ENCODE results near the gene PPP1R1B.

The PPP1R1B gene

DNA sequence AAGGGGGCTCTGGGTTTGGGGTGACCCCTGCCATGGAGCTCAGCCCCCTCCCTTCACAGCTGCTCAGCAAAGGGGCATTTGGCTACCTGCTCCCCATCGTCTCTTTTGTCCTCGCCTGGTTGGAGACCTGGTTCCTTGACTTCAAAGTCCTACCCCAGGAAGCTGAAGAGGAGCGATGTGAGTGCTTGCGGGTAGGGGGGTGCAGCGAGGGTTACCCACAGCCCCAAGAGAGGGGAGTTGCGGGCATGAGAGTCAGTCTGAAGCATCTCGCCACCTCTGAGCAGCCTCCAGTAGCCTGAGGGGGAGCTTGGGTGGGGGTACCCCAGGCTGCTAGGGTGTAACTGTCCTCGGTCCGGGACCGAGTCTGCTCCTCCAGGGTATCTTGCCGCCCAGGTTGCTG, 31.6 kb downstream of the PPP1R1B start:
- no peak for DNase-seq

GRCh38 chr17:39658760-39659159, 32.0 kb downstream of the PPP1R1B start:
- no peak for DNase-seq

GRCh38 chr17:39659279-39660010, 32.7 kb downstream of the PPP1R1B start:
- DNase-seq = no peak

- no peak for DNase-seq
Observed at GRCh38 chr17:39660011-39660360, 33.2 kb downstream of the PPP1R1B start.

- no peak for DNase-seq
Observed at GRCh38 chr17:39660397-39661385, 33.9 kb downstream of the PPP1R1B start.

GRCh38 chr17:39661744-39662541, 35.2 kb downstream of the PPP1R1B start:
- DNase-seq = no peak

- no peak for DNase-seq
Observed at GRCh38 chr17:39662551-39663339, 36.0 kb downstream of the PPP1R1B start.

GRCh38 chr17:39663340-39663687, 36.6 kb downstream of the PPP1R1B start:
- no peak for DNase-seq

- no peak for DNase-seq
Observed at GRCh38 chr17:39663688-39664580, 37.2 kb downstream of the PPP1R1B start.

DNA sequence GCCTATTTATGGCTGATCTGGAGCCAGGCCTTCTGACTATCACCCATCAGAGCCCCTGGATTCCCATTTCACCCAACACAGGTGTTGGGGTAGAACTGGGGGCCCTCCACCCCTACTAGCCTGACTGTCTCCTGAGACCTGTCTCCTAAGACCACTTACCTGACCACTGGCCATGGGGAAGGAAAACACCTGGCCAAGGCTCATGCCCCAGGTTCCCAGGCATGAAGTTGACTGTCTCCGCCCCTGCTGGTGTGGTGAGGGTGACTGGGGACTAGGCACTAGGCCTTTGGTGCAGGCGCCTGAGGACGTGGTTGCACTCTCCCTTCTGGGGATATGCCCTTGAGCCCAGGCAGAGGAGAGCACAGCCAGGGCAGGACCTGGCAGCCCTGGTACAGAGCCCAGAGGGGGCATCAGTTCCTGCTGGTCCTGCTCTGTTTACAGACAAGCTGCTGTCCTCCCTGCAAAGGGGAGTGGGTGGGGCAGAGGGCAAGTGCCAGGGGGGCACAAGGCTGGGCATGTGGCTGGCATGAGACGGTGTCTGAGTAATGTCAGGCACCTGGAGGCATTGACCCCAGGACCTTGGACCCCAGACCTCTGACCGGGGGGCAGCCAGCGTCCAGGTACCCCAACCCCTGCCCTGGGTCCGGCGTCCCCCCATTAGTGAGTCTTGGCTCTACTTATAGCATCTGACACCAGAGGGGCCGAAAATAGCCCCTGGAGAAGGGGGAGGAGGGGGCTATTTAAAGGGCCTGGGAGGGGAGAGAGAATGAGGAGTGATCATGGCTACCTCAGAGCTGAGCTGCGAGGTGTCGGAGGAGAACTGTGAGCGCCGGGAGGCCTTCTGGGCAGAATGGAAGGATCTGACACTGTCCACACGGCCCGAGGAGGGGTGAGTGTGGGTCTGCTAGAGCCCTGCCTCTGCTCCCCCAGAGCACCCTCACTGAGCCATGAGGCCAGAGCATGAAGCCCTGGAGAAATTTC, 38.1 kb downstream of the PPP1R1B start, which contains the start of gene TCAP:
Gene TCAP (plus strand): TSS at position 769 of the 981 bp plus-strand sequence. CDS start 11 bp downstream, at position 780.
- DNase-seq = no peak

- no peak for DNase-seq
Observed at GRCh38 chr17:39665642-39666224, 39.0 kb downstream of the PPP1R1B start.

DNA sequence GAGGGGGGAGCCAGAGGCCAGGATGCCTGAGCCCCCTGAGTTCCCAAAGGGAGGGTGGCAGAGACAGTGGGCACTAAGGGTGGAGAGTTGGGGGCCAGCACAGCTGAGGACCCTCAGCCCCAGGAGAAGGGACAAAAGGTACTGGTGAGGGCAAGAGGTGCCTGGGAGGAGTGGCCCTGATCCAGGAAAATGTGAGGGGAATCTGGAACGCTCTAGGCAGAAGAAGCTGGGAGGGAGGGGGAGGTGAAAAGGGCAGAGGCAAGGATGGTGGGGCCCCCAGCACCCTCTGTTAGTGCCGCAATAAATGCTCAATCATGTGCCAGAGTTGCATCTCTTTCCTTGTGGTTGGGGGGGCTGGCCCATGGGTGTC, 39.5 kb downstream of the PPP1R1B start:
- DNase-seq = no peak

DNA sequence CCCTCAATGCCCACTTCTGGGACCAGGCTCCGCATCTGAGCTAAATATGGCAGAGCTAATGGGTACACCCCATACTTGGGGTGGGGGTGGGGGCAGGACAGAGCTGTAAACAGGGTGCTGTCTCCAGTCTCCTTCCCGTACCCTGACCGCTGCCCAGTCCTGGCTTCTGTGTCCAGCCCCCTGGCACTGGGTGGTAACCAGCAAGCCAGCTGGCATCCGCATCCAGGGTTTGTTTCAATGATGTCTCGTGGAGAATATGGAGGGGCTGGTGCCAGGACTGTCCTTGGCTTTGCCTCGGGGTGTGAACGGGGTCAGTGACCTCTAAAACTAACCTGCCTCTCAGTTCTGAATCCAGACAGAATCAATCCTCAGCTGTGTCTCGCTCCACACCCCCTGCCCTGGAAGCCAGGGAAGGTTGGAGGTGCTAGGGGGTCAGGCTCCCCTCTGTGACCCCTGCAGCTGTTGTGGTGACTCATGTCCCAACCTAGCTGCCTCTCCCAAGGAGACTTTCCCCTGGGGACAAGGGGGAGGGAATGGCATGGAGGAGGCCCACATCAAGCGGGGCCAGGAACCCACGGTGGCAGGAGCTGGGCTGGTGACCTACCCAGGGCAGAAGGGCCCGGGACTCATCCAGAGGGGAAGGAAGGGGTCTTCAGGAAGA, 40.0 kb downstream of the PPP1R1B start:
- DNase-seq = no peak

- no peak for DNase-seq
Observed at GRCh38 chr17:39667262-39667944, 40.7 kb downstream of the PPP1R1B start.

DNA sequence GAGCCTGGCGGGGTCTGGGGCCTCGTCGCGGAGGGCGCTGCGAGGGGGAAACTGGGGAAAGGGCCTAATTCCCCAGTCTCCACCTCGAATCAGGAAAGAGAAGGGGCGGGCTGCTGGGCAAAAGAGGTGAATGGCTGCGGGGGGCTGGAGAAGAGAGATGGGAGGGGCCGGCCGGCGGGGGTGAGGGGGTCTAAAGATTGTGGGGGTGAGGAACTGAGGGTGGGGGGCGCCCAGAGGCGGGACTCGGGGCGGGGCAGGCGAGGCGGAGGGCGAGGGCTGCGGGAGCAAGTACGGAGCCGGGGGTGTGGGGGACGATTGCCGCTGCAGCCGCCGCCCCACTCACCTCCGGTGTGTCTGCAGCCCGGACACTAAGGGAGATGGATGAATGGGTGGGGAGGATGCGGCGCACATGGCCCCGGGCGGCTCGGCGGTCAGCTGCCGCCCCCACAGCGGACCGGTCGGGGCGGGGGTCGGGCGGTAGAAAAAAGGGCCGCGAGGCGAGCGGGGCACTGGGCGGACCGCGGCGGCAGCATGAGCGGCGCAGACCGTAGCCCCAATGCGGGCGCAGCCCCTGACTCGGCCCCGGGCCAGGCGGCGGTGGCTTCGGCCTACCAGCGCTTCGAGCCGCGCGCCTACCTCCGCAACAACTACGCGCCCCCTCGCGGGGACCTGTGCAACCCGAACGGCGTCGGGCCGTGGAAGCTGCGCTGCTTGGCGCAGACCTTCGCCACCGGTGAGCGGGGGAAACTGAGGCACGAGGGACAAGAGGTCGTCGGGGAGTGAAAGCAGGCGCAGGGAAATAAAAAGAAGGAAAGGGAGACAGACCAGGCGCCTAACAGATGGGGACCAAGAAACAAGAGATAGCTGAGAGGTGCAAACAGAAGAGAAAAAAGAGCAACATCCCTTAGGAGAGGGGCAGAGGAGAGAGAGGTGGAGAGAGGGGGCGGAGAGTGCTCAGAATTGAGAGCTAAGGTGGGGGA, 41.5 kb downstream of the PPP1R1B start, which contains the start of gene PNMT:
Gene PNMT (plus strand): TSS at position 509 of the 980 bp plus-strand sequence. CDS start 23 bp downstream, at position 532.
- peak; percentile 61 for DNase-seq

- DNase-seq = no peak
Observed at GRCh38 chr17:39669897-39670735, 43.4 kb downstream of the PPP1R1B start.
